Right ventricle myocardium inferior (tissue), 1 donor: ENCODE data around the gene WDR6. TPM values are rescaled to one million over a fixed set of nuclear protein-coding genes. Genes with fewer than 3 reads are reported as not detected.

Experiments
- ATAC-seq: fragments of 200-7000 bp; cut with Tn5 transposase; one replicate; pipeline ENCODE4 v1.9.1; 2020; ENCODE audit warnings: mild to moderate bottlenecking, moderate library complexity
- DNase-seq: peaks from one replicate; pipeline ENCODE4 v3.0.0; 2021; ENCODE audit errors: missing footprints
- intact Hi-C: fragments of 100-400 bp; cut with DNase I; formaldehyde crosslinking; loops from one replicate; pipeline ENCODE4 v1.11.0; 2022
- total RNA-seq: library from RNA; stranded (reverse); fragmentation: NEBNext Ultra II Directional; extraction: Animal tissue kit (Norgen Biotek cat#: 25700); gene quantifications from one replicate; pipeline ENCODE4 v1.2.1, GENCODE V29; 2021
- donor health status: DM: no; HTN: yes; CAD: no; lungs with severe emphysema.

Gene WDR6
- total RNA-seq, 1 donor from 2014 or later: 83.3 TPM

- DNase-seq (no peak), ATAC-seq (no peak)
- intact Hi-C loops: loop anchor here (5.0 to 10.0 kb wide), 3 partner anchors 69 to 401 kb away; partner anchors contain the start of genes AMT, LAMB2, NICN1 and QRICH1
Observed at GRCh38 chr3:49023775-49024174, 16.6 kb downstream of the WDR6 start.

GRCh38 chr3:49024449-49024848 lies 17.3 kb downstream of the WDR6 start:
- ATAC-seq (no peak), DNase-seq (no peak)
- intact Hi-C loops: loop anchor here (5.0 to 10.0 kb wide), 3 partner anchors 68 to 400 kb away; partner anchors contain the start of genes AMT, LAMB2, NICN1 and QRICH1

- intact Hi-C loops: loop anchor here (1.0 to 10.0 kb wide), 2 partner anchors 15 to 400 kb away; partner anchors contain the start of genes AMT and NICN1
- no peak for ATAC-seq
- DNase-seq: no peak
Observed at GRCh38 chr3:49025005-49025792, 18.0 kb downstream of the WDR6 start.

GRCh38 chr3:49025793-49026520 lies 18.8 kb downstream of the WDR6 start:
- DNase-seq: no peak
- ATAC-seq: no peak
- intact Hi-C loops: loop anchor here (1.0 to 10.0 kb wide), 2 partner anchors 16 to 399 kb away; partner anchors contain the start of genes AMT and NICN1

- intact Hi-C loops: loop anchor here (10.0 kb wide), 1 partner anchor 398 kb away; the partner anchor contains the start of genes AMT and NICN1
- no peak for ATAC-seq
- no peak for DNase-seq
Observed at GRCh38 chr3:49026536-49026935, 19.3 kb downstream of the WDR6 start.

- intact Hi-C loops: loop anchor here (10.0 kb wide), 1 partner anchor 397 kb away; the partner anchor contains the start of genes AMT and NICN1
- ATAC-seq: no peak
- no peak for DNase-seq
Observed at GRCh38 chr3:49027634-49028033, 20.4 kb downstream of the WDR6 start.

GRCh38 chr3:49028298-49028672 lies 21.1 kb downstream of the WDR6 start:
- intact Hi-C loops: loop anchor here (10.0 kb wide), 1 partner anchor 397 kb away; the partner anchor contains the start of genes AMT and NICN1
- no peak for ATAC-seq
- no peak for DNase-seq

- intact Hi-C loops: loop anchor here (10.0 kb wide), 1 partner anchor 396 kb away; the partner anchor contains the start of genes AMT and NICN1
- DNase-seq (peak; percentile 97), ATAC-seq (peak; percentile 93)
Observed at GRCh38 chr3:49028673-49029562, 21.7 kb downstream of the WDR6 start, which contains the start of gene IMPDH2. Gene IMPDH2 (minus strand): TSS chr3:49029398. CDS start chr3:49029350, 48 bp downstream.

GRCh38 chr3:49029563-49029884 lies 22.3 kb downstream of the WDR6 start:
- no peak for DNase-seq
- intact Hi-C loops: loop anchor here (10.0 kb wide), 1 partner anchor 395 kb away; the partner anchor contains the start of genes AMT and NICN1
- no peak for ATAC-seq

GRCh38 chr3:49030321-49030720 lies 23.1 kb downstream of the WDR6 start:
- intact Hi-C loops: no loop called here
- no peak for ATAC-seq
- no peak for DNase-seq

- no peak for DNase-seq
- intact Hi-C loops: no loop called here
- no peak for ATAC-seq
Observed at GRCh38 chr3:49032646-49033304, 25.6 kb downstream of the WDR6 start.

GRCh38 chr3:49034650-49035049 lies 27.5 kb downstream of the WDR6 start:
- intact Hi-C loops: no loop called here
- DNase-seq: no peak

GRCh38 chr3:49035281-49035680 lies 28.1 kb downstream of the WDR6 start:
- ATAC-seq (no peak), DNase-seq (no peak)
- intact Hi-C loops: no loop called here

More at GRCh38 chr3:49034650-49035049, 27.5 kb downstream of the WDR6 start:
- ATAC-seq: no peak

GRCh38 chr3:49053543-49053942 lies 46.4 kb downstream of the WDR6 start:
- intact Hi-C loops: no loop called here
- DNase-seq: no peak

GRCh38 chr3:49054344-49054862 lies 47.2 kb downstream of the WDR6 start:
- DNase-seq (no peak), ATAC-seq (no peak)
- intact Hi-C loops: no loop called here

More at GRCh38 chr3:49053543-49053942, 46.4 kb downstream of the WDR6 start:
- ATAC-seq: no peak

- DNase-seq: no peak
- ATAC-seq: no peak
- intact Hi-C loops: no loop called here
Observed at GRCh38 chr3:49057268-49057667, 50.1 kb downstream of the WDR6 start.

GRCh38 chr3:49058011-49058410 lies 50.8 kb downstream of the WDR6 start:
- no peak for ATAC-seq
- no peak for DNase-seq
- intact Hi-C loops: no loop called here
